OCI-LY1 (cell line): ENCODE data around the gene CEL.

Experiments used
- CTCF ChIP-seq: fragments of 200-600 bp; sonication (generic), shearing (Covaris generic); IDR thresholded peaks from 2 replicates; pipeline ENCODE4 v1.5.1; 2017; ENCODE audit warnings: mild to moderate bottlenecking, antibody characterized with exemption, low read length, moderate library complexity, mixed read lengths
- EZH2 ChIP-seq: fragments of 200-600 bp; sonication (generic), shearing (Covaris generic); IDR thresholded peaks from 2 replicates; pipeline ENCODE4 v1.8.0; 2017; ENCODE audit warnings: borderline replicate concordance, mixed run types, mild to moderate bottlenecking, antibody characterized with exemption, low read length, moderate library complexity, mixed read lengths

- TF ChIP-seq EZH2 (no peak), CTCF (no peak)
Measured at GRCh38 chr9:133119103-133119845, 57.5 kb downstream of the CEL start.
